Retinal pigment epithelial cell (primary cell): Measurements from ENCODE around the gene TSPAN18.

Source experiments
- DNase-seq: peaks from one replicate; pipeline ENCODE4 v3.0.0-alpha.2; 2010; ENCODE audit warnings: low read depth
- H3K4me3 ChIP-seq: 2 replicates; pipeline ENCODE4 v1.5.1; 2011; ENCODE audit warnings: mild to moderate bottlenecking, low read length, control low read depth, moderate library complexity
- TF ChIP-seq, protein P1 (sequence below): conservative IDR thresholded peaks from 2 replicates; pipeline ENCODE4 v1.5.1; 2011; ENCODE audit warnings: low read depth, low read length, control low read depth, inconsistent platforms

Gene TSPAN18

DNA sequence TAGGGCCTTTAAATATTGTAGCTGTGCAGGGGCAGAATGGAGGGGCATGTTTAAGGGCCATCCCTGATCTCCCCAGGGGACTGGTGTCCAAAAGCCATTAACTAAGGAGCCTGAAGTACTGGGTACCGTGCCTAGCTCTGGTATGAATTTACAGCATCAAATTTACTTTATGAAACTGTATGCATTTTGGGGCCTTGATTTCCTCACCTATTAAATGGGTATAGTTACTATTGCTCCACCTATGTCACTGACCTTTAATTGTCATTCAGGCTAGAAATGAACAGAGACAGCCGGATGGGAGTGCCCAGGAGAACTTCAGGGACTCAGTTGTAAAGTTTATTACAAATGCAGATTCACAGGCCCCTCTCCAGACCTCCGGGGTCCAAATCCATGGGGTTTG is 235.7 kb downstream of the TSPAN18 start:
- H3K4me3 ChIP-seq: no peak overlapping the region
- TF ChIP-seq, protein P1, sequence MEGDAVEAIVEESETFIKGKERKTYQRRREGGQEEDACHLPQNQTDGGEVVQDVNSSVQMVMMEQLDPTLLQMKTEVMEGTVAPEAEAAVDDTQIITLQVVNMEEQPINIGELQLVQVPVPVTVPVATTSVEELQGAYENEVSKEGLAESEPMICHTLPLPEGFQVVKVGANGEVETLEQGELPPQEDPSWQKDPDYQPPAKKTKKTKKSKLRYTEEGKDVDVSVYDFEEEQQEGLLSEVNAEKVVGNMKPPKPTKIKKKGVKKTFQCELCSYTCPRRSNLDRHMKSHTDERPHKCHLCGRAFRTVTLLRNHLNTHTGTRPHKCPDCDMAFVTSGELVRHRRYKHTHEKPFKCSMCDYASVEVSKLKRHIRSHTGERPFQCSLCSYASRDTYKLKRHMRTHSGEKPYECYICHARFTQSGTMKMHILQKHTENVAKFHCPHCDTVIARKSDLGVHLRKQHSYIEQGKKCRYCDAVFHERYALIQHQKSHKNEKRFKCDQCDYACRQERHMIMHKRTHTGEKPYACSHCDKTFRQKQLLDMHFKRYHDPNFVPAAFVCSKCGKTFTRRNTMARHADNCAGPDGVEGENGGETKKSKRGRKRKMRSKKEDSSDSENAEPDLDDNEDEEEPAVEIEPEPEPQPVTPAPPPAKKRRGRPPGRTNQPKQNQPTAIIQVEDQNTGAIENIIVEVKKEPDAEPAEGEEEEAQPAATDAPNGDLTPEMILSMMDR: no peak
- DNase-seq: no peak

DNA sequence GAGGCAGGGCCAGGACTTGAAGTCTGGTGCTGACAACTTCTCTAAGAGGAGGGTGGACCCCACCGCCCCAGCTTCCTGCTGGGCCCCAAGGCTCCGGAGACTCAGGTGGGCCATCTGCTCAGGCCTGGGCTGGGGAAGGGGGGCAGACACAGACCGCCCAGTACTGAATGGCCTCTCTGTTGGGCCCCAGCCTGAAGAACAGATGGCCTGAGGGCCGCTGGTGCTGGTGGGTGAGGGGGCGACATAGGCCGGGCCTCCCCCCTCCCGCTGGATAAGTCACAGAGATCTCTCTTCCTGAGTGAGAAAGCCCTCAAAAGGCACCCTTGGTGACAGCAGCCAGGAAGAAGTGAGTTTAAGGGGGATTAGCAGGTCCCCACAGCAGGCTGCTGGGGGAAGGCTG is 236.4 kb downstream of the TSPAN18 start:
- TF ChIP-seq, protein P1: no peak
- DNase-seq: no peak
- no peak overlapping the region for H3K4me3 ChIP-seq

DNA sequence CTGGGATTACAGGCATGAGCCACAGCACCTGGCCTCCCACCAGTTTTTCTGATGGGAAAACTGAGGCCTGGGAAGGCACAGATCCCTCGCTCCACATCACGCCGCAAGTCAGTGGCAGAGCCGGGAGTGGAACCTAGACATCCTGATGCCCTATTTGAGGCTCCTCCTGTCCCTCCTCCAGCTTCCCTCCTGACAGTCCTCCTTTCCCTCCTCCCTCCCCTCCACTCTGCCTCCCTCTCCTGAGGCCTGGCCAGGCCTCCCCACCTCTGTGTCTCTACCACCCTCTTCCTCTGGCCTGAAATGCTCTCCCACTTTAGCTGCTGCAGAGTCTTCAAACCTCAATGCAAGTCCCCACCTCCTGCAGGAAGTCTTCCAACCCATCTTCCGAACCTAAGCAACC is 237.2 kb downstream of the TSPAN18 start:
- TF ChIP-seq, protein P1: no peak
- DNase-seq: no peak

DNA sequence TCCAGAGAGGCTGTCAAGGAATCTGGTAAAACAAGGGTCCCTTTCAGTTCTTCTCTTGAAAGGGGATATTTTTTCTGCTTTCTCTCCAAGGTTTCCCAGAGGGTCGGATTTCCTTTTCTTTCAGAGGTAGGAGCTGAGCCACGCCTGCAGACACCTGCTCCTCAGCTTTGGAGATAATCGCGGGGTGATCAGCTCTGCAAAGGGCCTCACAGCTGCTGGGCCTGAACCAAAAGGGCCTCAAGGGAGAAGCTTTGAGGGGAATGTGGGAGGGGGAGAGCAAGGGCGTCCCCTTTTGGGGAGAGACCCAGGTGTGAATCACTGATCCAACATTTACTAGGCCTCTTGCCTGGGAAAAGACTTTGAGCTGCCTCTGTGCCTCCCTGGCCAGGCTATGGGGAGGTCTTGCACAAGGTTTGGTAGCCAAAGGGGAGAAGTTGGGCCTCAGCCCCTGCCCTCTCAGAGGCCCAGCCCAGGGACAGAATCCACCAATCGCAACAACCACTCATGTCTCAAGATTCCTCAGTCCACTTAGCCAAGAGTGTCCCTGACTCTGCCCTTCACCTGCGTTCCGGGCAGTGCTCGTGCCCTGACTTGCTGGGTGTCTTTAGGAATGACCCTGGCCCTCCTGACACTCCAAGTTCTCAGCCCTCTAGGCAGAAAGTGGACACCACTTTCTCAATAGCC is 237.9 kb downstream of the TSPAN18 start:
- DNase-seq: no peak
- TF ChIP-seq, protein P1: no peak
- no peak overlapping the region for H3K4me3 ChIP-seq

More for the DNA sequence above, 237.2 kb downstream of the TSPAN18 start:
- no peak overlapping the region for H3K4me3 ChIP-seq

DNA sequence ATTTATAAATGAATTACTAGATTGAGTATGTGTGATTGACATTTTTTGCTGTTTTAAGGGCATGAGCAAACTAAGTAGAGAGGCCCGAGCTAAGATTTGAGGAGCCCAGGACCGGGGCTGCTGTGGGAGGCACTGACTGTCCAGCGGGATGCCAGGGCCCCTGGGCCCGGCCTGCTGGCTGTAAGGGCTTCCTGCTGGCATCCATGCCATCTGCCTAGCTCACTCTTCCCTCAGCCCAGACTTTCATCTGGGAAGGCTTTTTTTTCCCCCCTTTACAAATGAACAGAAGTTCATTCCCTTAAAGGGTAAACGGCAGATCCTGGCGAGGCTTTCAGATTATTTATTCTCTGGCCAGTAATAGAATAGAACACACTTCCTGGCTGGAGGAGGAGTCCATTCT is 239.9 kb downstream of the TSPAN18 start:
- TF ChIP-seq, protein P1: no peak
- H3K4me3 ChIP-seq: no peak overlapping the region
- DNase-seq: no peak

DNA sequence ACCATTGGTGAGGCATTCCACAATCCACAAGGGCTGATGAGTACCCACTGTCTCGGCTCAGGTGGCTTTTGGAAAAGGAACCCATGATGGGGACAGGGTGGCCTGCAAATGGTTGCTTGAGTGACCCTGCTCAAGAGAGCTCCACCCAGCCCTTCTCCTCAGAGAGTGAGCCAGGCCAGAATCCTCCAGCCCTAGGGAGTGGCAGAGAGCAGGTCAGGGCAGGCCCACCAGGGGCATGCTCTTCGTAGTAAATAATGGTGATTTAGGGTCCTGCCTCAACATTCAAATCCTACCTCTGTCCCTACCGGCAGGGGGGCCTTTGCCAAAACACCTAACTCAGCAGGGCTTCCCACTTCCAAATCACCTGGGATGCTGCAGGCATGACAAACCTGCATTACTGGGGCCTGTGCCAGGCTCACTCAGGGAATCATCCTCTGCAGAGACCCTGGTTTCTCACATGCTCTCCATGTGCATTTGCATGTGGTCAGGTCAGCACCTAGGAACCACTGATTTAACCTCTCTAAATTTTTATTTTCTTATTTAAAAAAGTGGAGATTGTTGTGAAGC is 241.3 kb downstream of the TSPAN18 start:
- H3K4me3 ChIP-seq: no peak overlapping the region
- no peak for DNase-seq
- TF ChIP-seq, protein P1: no peak

DNA sequence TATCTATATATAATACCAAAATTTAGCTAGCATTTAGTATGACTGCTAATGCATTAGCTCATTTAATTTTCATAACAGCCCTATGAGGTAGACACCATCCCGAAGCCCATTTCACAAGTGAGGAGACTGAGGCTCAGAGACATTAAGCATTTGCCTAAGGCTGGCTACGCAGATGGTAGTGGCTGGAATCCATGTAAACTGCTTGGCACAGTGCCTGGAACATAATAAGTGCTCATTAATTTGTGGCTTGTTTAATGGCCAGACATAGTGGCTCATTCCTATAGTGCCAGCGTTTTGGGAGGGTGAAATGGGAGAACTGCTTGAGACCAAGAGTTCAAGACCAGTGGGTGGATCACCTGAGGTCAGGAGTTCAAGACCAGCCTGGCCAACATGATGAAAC is 241.7 kb downstream of the TSPAN18 start:
- H3K4me3 ChIP-seq: no peak overlapping the region
- no peak for DNase-seq
- TF ChIP-seq, protein P1: no peak
